NCI-H2196 treated with DMSO at 0.1 percent for 48 hours (cell line): Measurements from ENCODE around the gene LIG1.
"Not testable (repeated sequence)": the region's sequence is repeated elsewhere in the genome, so short reads cannot be mapped to it uniquely, and the experiment has no call there.

Experiments used
- DNase-seq: peaks from one replicate; lab custom pipeline; 2025; ENCODE audit not compliant: unreplicated experiment; lab: John Stamatoyannopoulos, UW

LIG1 gene

DNA sequence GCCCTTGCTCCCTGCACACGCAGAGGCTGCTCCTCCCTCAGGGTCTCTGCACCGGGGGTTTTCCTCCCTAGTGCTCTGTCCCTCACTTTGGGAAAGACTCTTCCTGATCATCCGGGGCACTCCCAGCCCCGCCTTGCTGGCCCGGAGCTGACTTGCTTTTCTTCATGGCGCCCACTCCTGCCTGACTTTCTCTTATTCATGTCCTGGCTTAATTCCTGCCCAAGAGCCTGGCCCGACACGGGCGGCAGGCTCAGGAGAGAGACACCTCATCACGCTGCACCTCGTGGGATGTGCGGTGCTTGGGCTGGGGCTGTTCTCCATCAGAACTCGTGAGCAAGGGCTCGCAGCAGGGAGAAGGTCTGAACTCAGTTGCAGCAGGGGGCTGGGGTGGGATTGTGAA is 47.7 kb downstream of the LIG1 start:
- DNase-seq = no peak

GRCh38 chr19:48121909-48122371 is 48.2 kb downstream of the LIG1 start:
- DNase-seq = no peak

- no peak for DNase-seq
Observed at GRCh38 chr19:48121066-48121465, 49.1 kb downstream of the LIG1 start.

DNA sequence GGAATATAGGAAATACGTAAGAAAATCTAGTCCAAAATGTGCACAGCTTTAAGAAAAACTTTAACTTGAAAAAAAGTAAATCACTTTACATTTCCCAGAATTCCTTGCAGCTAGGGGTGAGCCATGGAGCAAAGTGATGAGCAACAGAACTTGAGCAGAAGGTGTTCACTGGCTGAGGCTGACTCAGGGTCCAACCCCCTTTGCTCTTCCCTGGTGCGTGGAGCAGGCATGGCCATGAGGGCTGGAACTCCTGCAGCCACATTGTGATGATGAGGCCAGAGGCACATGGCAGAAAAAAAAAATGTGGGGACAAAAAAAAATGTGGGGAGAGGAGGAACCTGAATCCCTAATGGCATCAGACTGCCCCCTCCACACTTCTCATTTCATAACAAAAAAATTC is 49.6 kb downstream of the LIG1 start:
- no peak for DNase-seq

GRCh38 chr19:48118131-48118517 is 52.0 kb downstream of the LIG1 start:
- no peak for DNase-seq

- no peak for DNase-seq
Observed at GRCh38 chr19:48117515-48118130, 52.5 kb downstream of the LIG1 start.

GRCh38 chr19:48113190-48113917 is 56.8 kb downstream of the LIG1 start:
- no peak for DNase-seq

DNA sequence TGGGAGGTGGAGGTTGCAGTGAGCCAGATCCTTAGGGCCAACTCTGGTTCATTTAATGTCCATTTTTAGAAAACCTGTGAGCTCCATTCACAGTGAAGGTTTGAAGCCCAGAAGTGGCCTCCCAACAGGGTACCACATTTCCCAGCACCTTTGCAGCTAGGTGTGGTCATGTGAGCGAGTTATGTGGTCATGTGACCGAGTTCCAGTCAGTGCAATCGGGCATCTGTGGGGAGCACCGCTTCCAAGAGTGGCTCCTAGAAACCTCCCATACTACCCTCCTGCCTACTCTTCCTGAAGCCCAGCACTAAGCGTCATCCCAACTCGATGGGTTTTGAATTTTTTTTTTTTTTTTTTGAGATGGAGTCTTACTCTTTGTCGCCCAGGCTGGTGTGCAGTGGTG is 58.9 kb downstream of the LIG1 start:
- DNase-seq = no peak

GRCh38 chr19:48110350-48110966 is 59.7 kb downstream of the LIG1 start, which contains the start of gene PLA2G4C:
Gene PLA2G4C (minus strand): TSS chr19:48110817. CDS start chr19:48106529, 4,288 bp downstream.
- peak; percentile 74 for DNase-seq

DNA sequence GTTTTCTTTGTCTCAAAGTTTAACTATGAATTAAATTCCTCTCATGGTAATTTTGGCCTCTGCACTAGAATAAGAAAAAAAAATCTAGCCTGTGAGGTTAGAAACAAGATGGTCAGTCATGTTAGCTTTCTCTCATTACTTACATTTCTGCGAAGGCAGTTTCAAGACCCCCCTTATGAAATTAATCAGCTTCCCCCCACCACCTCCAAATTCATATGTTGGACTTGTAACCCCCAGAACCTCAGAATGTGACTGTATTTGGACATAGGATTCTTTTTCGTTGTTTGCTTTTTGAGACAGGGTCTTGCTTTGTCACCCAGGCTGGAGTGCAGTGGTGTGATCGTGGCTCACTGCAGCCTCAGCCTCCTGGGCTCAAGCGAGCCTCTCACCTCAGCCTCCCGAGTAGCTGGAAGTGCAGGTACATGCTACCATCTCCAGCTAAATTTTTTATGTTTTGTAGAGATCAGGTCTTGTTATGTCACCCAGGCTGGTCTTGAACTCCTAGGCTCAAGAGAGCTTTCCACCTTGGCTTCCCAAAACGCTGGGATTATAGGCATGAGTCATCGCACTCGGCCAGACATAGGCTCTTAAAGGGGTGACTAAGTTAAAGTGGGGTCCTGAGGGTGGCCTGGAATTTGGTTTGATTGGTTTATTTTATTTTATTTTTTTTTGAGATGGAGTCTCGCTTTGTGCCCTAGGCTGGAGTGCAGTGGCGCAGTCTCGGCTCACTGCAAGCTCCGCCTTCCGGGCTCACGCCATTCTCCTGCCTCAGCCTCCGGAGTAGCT is 61.0 kb downstream of the LIG1 start:
- no peak for DNase-seq

DNA sequence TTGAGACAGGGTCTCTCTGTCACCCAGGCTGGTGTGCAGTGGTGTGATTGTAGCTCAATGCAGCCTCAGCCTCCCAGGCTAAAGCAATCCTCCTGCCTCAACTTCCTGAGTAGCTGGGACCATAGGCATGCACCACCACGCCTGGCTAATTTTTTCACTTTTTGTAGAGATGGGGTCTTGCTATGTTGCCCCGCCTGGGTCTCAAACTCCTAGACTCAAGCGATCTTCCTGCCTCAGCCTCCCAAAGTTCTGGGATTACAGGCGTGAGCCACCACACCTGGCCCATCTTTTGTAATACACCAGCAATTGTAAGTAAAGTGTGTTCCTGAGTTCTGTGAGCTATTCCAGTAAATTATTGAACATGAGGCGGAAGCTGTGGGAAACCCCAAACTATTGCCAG is 66.2 kb downstream of the LIG1 start:
- DNase-seq = no peak

DNA sequence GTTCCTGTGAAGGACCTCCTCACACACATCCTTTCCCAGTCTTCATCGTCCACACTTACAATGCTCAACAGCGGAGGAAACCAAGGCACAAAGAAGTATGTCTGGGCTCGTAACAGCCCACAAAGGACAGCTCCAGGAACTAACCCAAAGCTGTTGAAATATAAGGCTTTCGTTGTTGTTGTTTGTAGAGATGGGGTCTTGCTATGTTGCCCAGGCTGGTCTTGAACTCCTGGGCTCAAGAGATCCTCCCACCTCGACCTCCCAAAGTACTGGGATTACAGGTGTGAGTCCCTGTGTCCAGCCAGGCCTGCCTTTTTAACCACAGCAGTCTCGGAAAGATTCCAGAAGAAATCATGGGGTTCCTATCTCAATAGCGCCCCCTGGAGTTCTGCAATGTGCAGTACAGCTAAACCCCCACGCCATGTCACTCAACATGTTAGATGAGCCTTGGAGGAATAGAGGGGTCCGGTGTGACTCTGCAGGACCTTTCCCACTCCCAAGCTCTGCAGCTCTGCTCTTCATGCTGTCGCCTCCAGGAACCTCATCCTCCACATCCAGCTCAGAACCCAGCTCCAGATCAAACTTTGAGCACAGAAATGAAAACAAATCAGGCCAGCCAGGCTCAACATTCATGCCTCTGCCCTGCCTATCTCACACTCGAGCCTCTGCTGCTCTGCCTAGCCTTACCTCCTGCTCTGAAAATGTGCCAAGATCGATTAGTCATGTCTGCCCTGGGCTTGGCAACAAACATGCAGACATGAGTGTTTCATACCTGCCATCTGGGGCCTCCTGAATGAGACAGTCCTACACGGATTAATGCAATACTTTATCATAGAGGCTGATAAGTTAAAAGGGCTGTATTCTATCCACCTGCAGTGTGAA is 67.0 kb downstream of the LIG1 start:
- DNase-seq = peak; percentile 14

DNA sequence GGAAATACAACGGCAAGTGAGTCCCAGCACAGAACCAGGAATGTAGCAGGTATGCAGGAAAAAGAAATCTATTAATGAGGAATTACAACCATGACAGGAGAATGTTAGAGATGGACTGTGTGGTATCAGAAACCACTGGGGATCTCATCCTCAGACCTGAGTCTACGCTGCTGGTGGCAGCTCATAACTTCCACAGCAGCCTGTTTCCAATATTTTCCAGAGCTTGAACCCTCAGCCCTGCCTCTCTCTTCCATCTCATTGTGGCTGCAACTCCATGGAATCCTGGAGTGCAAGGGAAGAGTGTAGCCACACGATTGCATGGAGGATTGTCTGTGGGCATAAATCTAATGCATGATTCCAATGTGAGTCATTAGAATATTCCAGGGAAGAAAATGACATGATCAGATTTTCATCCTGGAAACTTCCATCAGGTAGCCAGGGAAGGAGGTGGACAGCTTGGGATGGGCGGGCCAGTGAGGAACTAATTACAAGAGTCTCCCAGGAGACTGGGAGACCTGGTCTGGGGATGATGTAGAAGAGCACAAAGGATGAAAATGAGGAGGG is 74.5 kb downstream of the LIG1 start:
- DNase-seq = no peak

GRCh38 chr19:48094855-48095203 is 75.3 kb downstream of the LIG1 start:
- no peak for DNase-seq

DNA sequence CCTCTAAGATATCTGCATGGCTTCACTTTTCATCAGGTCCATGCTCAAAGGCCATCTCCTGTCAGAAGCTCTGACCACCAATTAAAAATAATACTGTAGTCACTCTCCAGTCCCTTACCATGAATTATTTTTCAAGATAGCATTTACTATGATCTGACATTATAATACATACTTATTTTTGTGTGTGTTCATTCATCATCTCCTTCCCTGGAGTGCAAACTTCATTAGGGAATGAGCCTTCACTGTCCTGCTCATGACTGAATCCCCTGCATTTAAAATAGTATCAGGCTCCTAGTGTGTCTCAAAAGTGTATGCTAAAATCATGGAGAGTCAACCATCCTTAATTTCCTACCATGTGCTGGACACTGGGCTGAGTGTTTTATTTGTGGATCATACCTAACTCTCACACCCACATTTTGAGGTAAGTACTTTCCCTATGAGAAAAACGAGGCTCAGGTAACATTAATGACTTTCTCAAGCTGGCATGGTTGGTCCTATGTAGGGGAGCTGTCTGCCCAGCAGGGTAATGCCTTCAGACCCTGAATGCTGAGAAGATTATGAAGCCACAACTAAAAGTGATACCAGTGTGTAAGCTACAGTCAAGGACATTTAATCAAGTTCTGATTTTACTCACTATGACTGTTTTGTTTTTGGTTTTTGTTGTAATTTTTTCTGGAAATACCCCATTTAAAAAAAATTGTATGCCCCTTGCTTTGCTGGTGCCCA is 75.9 kb downstream of the LIG1 start:
- no peak for DNase-seq

DNA sequence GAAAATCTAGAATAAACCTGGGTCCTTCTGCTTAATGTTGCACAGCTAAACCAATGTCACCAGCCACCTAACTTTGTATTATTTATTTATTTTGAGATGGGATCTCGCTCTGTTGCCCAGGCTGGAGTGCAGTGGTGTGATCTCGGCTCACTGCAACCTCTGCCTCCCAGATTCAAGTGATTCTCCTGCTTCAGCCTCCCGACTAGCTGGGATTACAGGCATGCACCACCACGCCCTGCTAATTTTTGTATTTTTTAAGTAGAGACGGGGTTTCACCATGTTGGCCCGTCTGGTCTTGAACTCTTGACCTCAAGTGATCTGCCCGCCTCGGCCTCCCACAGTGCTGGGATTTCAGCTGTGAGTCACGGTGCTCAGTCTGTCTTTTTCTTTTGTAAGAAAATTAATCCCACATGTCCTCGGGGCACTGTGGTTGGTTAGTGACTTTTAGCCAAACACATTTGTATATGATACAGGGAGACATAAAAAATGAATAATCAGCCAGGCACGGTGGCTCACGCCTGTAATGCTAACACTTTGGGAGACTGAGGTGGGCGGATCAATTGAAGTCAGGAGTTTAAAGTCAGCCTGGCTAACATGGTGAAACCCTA is 78.9 kb downstream of the LIG1 start:
- DNase-seq = not testable (repeated sequence)

- DNase-seq = peak; percentile 34
Observed at GRCh38 chr19:48090281-48090802, 79.8 kb downstream of the LIG1 start.

- DNase-seq = not testable (repeated sequence)
Observed at GRCh38 chr19:48088991-48089390, 81.2 kb downstream of the LIG1 start.
